Upper lobe of left lung (tissue), 6 donors: ENCODE data around the gene PARD3B. TPM values are rescaled to one million over a fixed set of nuclear protein-coding genes. Genes with fewer than 3 reads are reported as not detected.

ENCODE experiments used
- ATAC-seq, 2 donors: fragments of 200-7000 bp; cut with Tn5 transposase; one replicate each; pipeline ENCODE4 v1.9.1; 2022; ENCODE audit warnings: mild to moderate bottlenecking in 2 of 2, moderate library complexity in 2 of 2; ENCODE audit not compliant: low FRiP score in 2 of 2
- DNase-seq, 2 donors: peaks; one replicate each; pipeline ENCODE4 v3.0.0-alpha.2; 2019 to 2020
- H3K27ac ChIP-seq, 4 donors: fragments of 200-600 bp; sonication (generic); one replicate each; pipeline ENCODE4 v1.5.1; 2016 to 2019
- H3K27me3 ChIP-seq, 4 donors: fragments of 200-600 bp; sonication (generic); one replicate each; pipeline ENCODE4 v1.5.1; 2017 to 2019
- H3K36me3 ChIP-seq, 4 donors: fragments of 200-600 bp; sonication (generic); one replicate each; pipeline ENCODE4 v1.5.1; 2016 to 2019
- H3K4me1 ChIP-seq, 4 donors: fragments of 200-600 bp; sonication (generic); one replicate each; pipeline ENCODE4 v1.5.1; 2018 to 2019
- H3K4me3 ChIP-seq, 4 donors: fragments of 200-600 bp; sonication (generic); one replicate each; pipeline ENCODE4 v1.5.1; 2017 to 2019; ENCODE audit warnings: mild to moderate bottlenecking in 2 of 4, moderate library complexity in 1 of 4
- H3K9me3 ChIP-seq, 4 donors: fragments of 200-600 bp; sonication (generic); one replicate each; pipeline ENCODE4 v1.5.1; 2018 to 2019
- EP300 ChIP-seq, 4 donors: sonication (generic); formaldehyde crosslinking; IDR thresholded peaks; one replicate each; pipeline ENCODE4 v1.5.1; 2017; ENCODE audit warnings: antibody characterized with exemption in 4 of 4, control low read depth in 2 of 4
- POLR2A ChIP-seq, 4 donors: fragments of 450-650 bp; IDR thresholded peaks; one replicate each; pipeline ENCODE4 v1.5.1; 2016 to 2017; ENCODE audit warnings: antibody characterized with exemption in 4 of 4, mild to moderate bottlenecking in 2 of 4
- POLR2AphosphoS5 ChIP-seq, 2 donors: sonication (generic); formaldehyde crosslinking; IDR thresholded peaks; one replicate each; pipeline ENCODE4 v1.5.1; 2017; ENCODE audit warnings: antibody characterized with exemption in 2 of 2
- WGBS, 2 donors: methylation state at CpG; one replicate each; pipeline ENCODE4 v1.1.5; 2017 to 2018; 5-methylcytosine and 5-hydroxymethylcytosine counted together
- total RNA-seq, 6 donors: library from RNA; depleted of rRNA in 4 of 6; stranded (reverse); fragments of >200 nt in 4 of 6; gene quantifications; one replicate each; pipeline versions ENCODE4 v1.1.0 to v1.2.1, GENCODE V29; 2016 to 2021
- TF ChIP-seq, protein P1 (sequence below), 6 experiments: fragments of 450-650 bp in 4 of 6; fragments of 200-600 bp in 2 of 6; sonication (generic) in 2 of 6; IDR thresholded peaks; one replicate each; pipeline ENCODE4 v1.5.1; 2016 to 2019; ENCODE audit warnings: antibody characterized with exemption in 6 of 6
- donor health status: DM: no; HTN: no; CAD: no; lungs with moderate emphysema.
- donor health status: DM: no; HTN: yes; CAD: no; lungs with severe emphysema.

PARD3B gene
- total RNA-seq, 6 donors from 2014 or later, result 17.8 to 44.9 (median 24.2) TPM

DNA sequence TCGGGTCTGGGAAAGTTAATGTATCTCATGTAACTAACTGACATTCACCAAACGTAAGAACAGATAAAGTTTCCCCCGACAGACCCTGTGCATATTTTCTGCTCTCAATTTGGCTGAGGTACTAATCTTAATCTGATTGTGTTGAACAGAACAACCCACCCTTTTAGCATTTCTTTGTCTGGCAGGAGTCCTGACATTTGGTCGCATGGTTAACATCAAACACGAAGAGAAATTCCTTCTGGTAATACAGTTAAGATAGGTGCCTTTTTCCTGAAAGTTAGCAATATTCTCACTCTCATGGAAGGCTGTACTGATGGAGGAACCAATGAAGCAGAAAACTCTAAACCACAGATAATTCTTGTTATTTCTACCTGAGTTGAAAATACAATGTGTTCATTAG, 520.8 kb downstream of the PARD3B start:
- DNase-seq, result no peak
- Histone ChIP-seq H3K9me3 (no peaks in the 10 kb centered on the region), H3K36me3 (no peaks in the 10 kb centered on the region), H3K4me1 (no peaks in the 10 kb centered on the region), H3K4me3 (no peak overlapping the region), H3K27me3 (no peaks in the 10 kb centered on the region), H3K27ac (no peak overlapping the region)
- TF ChIP-seq EP300 (IDR thresholded peaks at IDR 0.05) (no peak), POLR2AphosphoS5 (IDR thresholded peaks at IDR 0.05) (no peak), POLR2A (IDR thresholded peaks at IDR 0.05) (no peak)
- TF ChIP-seq, protein P1, sequence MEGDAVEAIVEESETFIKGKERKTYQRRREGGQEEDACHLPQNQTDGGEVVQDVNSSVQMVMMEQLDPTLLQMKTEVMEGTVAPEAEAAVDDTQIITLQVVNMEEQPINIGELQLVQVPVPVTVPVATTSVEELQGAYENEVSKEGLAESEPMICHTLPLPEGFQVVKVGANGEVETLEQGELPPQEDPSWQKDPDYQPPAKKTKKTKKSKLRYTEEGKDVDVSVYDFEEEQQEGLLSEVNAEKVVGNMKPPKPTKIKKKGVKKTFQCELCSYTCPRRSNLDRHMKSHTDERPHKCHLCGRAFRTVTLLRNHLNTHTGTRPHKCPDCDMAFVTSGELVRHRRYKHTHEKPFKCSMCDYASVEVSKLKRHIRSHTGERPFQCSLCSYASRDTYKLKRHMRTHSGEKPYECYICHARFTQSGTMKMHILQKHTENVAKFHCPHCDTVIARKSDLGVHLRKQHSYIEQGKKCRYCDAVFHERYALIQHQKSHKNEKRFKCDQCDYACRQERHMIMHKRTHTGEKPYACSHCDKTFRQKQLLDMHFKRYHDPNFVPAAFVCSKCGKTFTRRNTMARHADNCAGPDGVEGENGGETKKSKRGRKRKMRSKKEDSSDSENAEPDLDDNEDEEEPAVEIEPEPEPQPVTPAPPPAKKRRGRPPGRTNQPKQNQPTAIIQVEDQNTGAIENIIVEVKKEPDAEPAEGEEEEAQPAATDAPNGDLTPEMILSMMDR (IDR thresholded peaks at IDR 0.05), result no peak
- ATAC-seq, result no peak
- WGBS, 2 donors, result 91 to 95% methylated on average over 5 of the region's 5 CpGs

- H3K4me3 ChIP-seq, result no peak overlapping the region
Measured at GRCh38 chr2:205069928-205070327, 524.7 kb downstream of the PARD3B start.

DNA sequence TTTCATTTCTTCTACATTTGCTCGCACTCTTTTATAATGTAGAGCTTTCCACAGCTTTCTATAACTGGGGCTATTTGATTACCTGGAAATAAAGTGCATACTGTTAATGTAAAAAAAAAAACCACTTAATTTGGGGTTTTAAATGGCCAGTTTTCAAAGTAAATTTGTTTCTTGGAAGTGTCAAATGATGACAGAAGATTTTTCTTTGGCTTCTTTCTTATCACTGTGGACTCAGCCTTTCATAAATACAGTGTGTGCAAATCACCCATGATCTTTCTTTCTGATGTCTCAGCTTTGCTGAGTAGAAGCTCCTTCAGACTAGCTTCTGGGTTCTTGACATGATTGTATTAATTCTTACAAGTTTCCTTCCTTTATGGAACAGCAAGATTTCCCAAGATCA, 525.6 kb downstream of the PARD3B start:
- Histone ChIP-seq H3K27ac (no peak overlapping the region), H3K4me3 (no peak overlapping the region), H3K4me1 (no peaks in the 10 kb centered on the region), H3K9me3 (no peaks in the 10 kb centered on the region), H3K36me3 (no peaks in the 10 kb centered on the region), H3K27me3 (no peaks in the 10 kb centered on the region)
- DNase-seq, result no peak
- TF ChIP-seq POLR2A (IDR thresholded peaks at IDR 0.05), result no peak
- TF ChIP-seq, protein P1 (IDR thresholded peaks at IDR 0.05), result no peak
- no peak for TF ChIP-seq POLR2AphosphoS5 (IDR thresholded peaks at IDR 0.05)
- no peak for TF ChIP-seq EP300 (IDR thresholded peaks at IDR 0.05)
- WGBS, 2 donors, result 96 to 98% methylated on average over 1 of the region's 1 CpG
- no peak for ATAC-seq

More at GRCh38 chr2:205069928-205070327, 524.7 kb downstream of the PARD3B start:
- ATAC-seq (no peak), DNase-seq (no peak)
- 88 to 92% methylated on average over 1 of the region's 1 CpG for WGBS, 2 donors
- no peaks in the 10 kb centered on the region for H3K4me1 ChIP-seq
- TF ChIP-seq POLR2A (IDR thresholded peaks at IDR 0.05), result no peak
- no peak for TF ChIP-seq EP300 (IDR thresholded peaks at IDR 0.05)
- TF ChIP-seq, protein P1 (IDR thresholded peaks at IDR 0.05), result no peak
- TF ChIP-seq POLR2AphosphoS5 (IDR thresholded peaks at IDR 0.05), result no peak
- no peaks in the 10 kb centered on the region for H3K9me3 ChIP-seq
- no peaks in the 10 kb centered on the region for H3K27me3 ChIP-seq
- no peak overlapping the region for H3K27ac ChIP-seq
- H3K36me3 ChIP-seq, result no peaks in the 10 kb centered on the region

- Histone ChIP-seq H3K36me3 (no peaks in the 10 kb centered on the region), H3K9me3 (no peaks in the 10 kb centered on the region), H3K4me1 (no peaks in the 10 kb centered on the region), H3K27ac (no peak overlapping the region), H3K4me3 (no peak overlapping the region), H3K27me3 (no peaks in the 10 kb centered on the region)
- 82 to 87% methylated on average over 2 of the region's 2 CpGs for WGBS, 2 donors
- ATAC-seq (no peak), DNase-seq (no peak)
- TF ChIP-seq EP300 (IDR thresholded peaks at IDR 0.05), result no peak
- no peak for TF ChIP-seq POLR2A (IDR thresholded peaks at IDR 0.05)
- TF ChIP-seq, protein P1 (IDR thresholded peaks at IDR 0.05), result no peak
- no peak for TF ChIP-seq POLR2AphosphoS5 (IDR thresholded peaks at IDR 0.05)
Measured at GRCh38 chr2:205073433-205074020, 528.3 kb downstream of the PARD3B start.

DNA sequence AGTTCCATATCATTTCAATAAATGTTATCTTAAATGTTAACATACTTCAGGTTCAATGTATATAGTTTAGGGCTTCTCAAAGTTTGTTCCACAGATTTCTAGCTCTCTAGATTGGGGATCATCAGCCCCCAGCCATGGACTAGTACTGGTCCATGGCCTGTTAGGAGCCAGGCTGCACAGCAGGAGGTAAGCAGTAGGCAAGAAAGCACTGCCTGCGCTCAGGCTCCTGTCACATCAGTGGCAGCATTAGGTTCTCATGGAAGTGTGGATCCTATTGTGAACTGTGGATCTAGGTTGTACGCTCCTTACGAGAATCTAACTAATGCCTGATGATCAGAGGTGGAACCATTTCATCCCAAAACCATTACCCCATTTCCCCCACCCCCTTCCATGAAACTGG, 531.1 kb downstream of the PARD3B start:
- Histone ChIP-seq H3K36me3 (no peaks in the 10 kb centered on the region), H3K9me3 (no peaks in the 10 kb centered on the region), H3K27me3 (no peaks in the 10 kb centered on the region), H3K4me3 (no peak overlapping the region), H3K4me1 (no peaks in the 10 kb centered on the region), H3K27ac (no peak overlapping the region)
- WGBS, 2 donors, result 94 to 100% methylated on average over 3 of the region's 3 CpGs
- no peak for DNase-seq
- ATAC-seq, result no peak
- TF ChIP-seq POLR2AphosphoS5 (IDR thresholded peaks at IDR 0.05) (no peak), EP300 (IDR thresholded peaks at IDR 0.05) (no peak), POLR2A (IDR thresholded peaks at IDR 0.05) (no peak)
- TF ChIP-seq, protein P1 (IDR thresholded peaks at IDR 0.05), result no peak
